GM18498 (cell line): ENCODE measurements around the gene SORCS2.

Experiments used
- ATAC-seq: cut with Tn5 transposase; IDR thresholded peaks from one replicate; pipeline ENCODE4 v1.9.1; 2021; ENCODE audit warnings: mild to moderate bottlenecking, moderate library complexity; ENCODE audit not compliant: unreplicated experiment

Gene SORCS2

DNA sequence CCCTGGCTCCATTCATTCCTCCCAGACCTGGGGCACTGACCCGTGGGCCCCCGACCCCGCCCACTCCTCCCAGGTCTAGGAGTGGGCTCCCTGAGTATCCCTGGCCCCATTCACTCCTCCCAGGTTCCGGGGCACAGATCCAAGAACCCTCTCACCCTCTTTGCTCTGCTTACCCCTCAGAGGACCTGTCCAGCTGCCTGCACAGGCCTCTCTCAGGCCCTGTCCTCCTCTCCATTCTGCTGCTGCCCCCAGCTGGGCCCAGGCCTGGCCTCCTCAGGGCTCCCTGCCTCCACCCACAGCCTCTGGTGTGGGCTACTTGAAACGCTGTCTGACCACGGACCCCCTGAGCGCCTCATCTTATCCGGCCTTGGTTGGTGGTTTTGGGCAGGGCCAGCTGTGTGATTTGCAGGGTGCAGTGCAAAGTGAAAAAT, 460.1 kb downstream of the SORCS2 start:
- ATAC-seq: no peak

DNA sequence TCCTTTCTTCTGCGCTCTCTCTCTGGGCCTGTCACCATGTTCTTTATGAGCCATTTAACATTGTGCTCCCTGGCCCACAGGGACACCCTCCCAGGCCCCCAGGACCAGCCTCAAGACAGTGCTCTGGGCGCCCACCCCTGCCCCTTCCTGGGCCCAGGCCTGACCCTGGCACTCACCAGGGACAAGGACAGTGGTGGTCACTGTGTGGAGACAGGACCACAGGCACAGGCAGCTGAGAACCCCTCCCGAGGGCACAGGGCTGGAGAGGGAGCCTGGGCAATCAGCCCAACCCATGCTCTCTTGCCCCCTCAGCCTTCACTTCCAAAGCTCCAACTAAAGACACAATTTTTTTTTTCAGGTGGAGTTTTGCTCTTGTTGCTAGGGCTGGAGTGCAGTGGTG, 460.6 kb downstream of the SORCS2 start:
- no peak for ATAC-seq

GRCh38 chr4:7653510-7654369, 461.4 kb downstream of the SORCS2 start:
- no peak for ATAC-seq

DNA sequence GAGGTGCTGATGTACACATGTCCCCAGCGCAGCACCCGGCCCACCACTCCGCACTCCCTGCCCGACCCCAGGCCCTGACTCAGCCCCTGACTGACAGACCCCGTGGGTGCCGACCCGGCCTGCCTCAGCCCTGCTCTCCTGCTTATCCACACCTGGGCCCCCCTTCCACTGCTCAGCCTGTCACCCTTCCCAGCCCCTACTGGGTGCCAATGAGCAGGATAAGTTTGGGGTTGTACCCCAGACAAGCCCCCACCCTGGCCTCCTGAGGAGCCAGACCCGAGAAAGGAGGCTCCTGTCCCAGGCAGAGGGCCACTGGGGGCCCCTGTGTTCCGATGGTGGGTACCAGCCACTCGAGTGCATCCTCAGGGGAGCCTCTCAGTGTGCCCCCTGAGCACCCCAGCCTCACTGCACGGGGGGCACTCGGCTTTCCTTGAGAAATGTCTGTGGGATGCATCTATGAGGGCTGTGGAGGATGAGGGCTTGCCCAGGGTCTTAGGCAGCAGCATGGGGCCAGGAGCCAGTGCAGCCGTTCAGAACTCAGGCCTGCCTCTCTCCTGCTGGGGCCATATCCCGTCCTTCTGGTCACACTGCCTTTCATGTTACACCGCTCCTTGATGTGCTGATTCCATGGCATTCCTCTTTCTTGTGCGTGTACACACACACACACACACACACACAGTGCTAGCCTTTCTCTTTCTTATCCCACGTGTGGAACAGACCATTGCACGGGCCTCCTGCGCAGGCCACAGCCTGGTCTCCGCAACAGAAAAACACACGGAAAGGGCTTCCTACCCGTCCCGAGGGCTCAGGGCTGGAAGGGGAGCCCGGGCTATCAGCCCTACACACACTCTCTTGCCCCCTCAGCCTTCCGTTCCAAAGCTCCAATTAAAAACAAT, 462.5 kb downstream of the SORCS2 start:
- ATAC-seq: no peak

GRCh38 chr4:7655511-7656243, 463.3 kb downstream of the SORCS2 start:
- no peak for ATAC-seq

GRCh38 chr4:7656244-7656800, 464.0 kb downstream of the SORCS2 start:
- no peak for ATAC-seq

GRCh38 chr4:7657545-7658297, 465.4 kb downstream of the SORCS2 start:
- ATAC-seq: no peak

DNA sequence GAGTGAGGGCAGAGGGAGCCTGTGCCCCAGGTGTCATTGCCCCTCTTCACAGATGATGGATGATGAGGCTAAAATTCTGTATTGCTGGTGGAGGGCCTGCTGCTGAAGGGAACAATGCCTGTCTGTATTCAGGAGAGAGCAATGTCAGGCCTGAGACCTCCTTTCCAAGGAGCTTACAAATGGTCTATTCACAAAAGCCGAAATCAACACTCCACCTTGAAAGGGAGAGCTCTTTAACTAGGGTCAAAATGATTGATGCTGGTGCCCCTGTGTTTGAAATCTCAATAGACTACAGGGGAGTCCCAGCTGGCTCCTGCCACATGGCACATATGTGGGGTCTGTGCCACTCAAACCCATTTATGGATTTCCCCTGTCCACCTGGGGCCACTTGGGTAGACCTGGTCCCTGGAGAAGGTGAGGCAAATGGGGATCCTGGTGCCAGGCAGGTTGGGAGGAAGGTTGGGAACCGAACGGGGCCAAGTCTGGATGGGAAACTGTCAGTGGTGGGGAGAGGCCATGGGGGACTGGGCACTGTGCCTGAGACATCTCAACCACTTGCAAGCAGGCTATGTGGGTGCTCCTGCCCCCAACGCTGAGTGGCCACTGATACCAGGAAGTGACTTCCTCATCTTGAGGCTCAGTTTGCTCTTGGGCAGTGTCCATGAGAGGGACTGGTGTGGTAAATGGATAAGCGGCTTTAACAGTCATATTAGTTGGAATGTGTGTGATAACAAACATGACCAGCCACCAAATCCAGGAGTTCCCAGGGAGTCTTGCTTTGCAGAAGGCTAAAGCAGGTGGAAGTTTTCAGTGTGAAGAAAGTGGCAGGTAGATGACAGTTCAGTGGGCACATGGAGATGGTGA, 466.2 kb downstream of the SORCS2 start:
- ATAC-seq: no peak

DNA sequence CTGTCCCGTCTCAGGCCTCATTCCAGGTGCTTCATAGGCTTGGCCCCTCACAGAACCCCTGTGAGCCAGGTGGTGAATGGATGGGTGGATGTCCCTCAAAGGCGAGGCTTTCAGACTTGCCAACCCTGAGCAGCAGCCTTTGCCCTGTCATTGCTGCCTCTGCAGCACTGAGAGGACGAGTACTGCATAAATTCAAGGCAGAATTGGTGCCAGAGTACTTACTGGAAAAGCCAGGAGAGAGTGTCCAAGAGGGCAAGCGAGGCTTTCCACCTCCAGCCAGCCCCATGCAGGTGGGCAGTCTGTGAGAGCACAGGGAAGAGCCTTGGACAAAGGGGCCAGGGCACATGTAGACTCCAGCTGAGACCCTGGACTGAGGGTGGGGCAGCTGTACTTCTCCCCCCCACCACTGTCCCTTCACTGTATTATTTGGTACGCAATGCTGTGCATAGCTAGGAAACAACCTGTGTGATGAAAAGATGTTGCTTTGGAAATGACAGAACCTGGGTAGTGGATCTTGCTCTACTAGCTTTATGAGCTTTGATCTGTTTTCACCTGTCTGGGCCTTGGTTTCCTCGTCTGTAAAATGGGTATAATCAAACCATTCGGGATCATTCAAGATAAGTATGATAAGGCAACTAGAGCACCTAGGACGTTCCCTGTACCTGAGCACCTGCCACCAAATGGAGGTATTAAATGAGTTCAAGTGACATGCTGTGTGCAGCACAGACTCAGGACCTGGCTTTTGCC, 467.3 kb downstream of the SORCS2 start:
- no peak for ATAC-seq

DNA sequence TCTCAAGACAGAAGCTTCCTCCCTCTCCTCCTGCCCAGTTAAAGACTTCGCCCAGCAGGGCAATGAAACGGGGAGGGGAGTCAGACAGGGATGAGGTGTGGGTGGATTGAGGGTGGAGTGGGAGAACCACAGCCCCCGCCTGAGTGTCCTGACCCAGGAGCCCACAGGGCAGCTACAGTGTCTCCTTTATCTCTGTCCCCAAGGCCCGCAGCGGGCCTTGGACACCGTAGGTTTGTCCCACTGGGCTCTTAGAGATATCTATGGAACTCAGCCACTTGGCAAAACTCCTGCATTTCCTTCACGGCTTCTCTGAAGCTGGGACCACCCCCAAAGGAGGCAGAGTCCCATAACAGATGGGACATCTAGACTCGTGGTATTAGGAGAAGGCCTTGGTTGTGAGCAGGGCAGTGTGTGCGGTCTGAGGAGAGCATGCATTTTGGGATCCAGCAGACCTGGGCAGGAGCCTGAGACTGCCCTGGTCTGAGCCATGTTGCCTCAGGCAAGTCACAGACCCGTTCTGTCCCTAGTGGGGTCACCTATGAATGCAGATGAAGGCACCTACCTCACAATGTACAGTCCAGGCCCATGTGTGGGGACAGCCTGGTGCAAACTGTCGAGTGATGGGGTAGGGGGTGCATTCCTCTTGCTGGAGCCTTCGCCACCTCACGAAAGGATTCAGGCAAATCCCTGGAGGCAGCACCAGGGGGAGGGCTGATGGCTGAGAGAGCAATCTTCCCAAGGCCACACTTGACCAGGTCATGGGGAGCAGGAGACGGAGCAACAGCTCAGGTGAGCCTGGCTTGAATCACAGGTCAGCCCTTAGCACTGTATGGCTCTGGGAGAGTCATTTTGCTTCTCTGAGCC, 468.1 kb downstream of the SORCS2 start:
- no peak for ATAC-seq

DNA sequence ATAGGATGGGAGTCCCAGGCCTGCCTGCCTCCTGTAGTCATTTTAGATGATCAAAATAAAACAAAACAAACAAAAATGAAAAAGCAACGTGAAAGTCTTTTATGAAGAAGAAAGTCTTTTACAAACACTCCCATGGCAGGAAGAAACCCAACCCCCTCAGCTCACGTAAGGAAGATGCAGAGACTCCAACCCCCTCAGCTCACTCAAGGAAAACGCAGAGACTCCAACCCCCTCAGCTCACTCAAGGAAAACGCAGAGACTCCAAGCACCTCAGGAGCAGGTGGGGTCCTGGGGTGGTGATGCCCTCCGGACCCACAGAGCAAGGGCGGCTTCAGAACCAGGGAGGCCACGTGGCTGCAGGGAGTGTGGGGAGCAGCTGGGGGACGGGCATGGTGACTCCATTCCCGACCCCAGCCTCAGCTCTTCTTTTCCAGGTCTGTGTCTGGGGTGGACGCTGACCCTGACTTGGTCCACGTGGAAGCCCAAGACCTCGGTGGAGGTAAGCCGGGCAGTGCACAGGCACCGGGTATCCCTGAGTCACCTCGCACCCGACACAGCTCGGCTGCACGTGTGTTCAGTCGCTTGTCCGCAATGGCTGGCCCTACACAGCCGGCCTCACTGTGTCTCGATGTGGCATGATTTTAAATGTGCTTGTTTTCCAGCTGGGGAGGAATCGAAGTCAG, 468.9 kb downstream of the SORCS2 start:
- ATAC-seq: no peak

GRCh38 chr4:7661846-7662506, 469.6 kb downstream of the SORCS2 start:
- ATAC-seq: no peak

- no peak for ATAC-seq
Observed at GRCh38 chr4:7662507-7662846, 470.1 kb downstream of the SORCS2 start.

GRCh38 chr4:7663075-7663541, 470.8 kb downstream of the SORCS2 start:
- no peak for ATAC-seq

DNA sequence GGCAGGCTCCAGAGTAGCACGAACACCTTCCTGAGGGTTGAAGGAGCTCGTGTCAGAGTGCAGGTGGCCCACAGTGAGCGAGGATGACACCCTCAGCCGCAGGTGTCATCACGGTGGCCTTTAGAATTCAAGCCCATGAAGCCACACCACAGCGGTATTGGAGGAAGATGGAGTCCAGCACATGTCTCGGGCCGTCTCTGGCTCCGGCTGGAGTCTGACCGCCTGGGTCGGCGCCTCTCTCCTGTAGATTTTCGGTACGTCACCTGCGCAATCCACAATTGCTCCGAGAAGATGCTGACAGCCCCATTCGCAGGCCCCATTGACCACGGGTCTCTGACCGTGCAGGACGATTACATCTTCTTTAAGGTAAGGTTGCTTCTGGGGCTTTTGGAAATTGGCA, 471.8 kb downstream of the SORCS2 start:
- no peak for ATAC-seq

GRCh38 chr4:7665321-7665720, 473.0 kb downstream of the SORCS2 start:
- no peak for ATAC-seq
